Raji (cell line): Measurements from ENCODE around the gene IL15.

Experiments
- POLR2A ChIP-seq: IDR thresholded peaks from 2 replicates; pipeline ENCODE4 v1.6.1; 2011; ENCODE audit warnings: low read depth, low read length, control low read depth; ENCODE audit not compliant: insufficient read depth

Gene IL15

DNA sequence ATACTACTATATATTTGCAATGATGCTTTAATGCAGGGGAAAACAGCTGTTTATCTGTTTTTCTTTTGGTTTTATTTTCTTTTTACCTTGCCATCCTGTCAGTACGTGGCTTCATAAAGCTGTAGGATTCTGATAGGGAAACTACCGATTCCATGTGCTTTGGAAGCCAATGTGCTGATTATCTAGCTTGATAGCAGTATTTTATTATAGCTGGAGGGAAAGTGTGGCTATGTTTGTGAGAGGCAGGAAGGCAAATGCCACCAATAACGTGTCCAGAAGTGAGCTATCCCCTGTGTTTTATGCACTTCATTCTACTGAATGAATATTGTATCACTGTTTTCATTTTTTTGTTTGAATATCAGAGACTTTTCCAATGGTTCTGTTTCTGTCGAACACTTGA is 43.7 kb downstream of the IL15 start:
- TF ChIP-seq POLR2A: no peak

DNA sequence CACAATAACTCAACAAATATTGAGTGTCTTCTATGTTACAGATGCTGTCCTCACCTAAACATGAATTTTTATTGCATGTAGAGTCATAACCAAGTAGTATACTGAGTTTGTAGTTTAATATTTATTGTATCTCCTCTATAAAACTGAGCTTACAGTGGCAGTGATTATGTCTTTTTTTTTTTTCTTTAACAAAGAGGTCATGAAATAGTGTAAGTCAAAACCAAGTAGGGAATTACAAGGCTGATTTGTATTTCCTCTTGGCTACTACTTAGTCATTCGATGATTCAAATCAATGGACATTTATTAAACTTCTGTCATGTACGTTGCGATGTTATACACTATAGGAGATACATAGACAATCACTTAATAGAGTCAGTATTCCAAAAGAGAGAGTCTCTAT is 48.4 kb downstream of the IL15 start:
- no peak for TF ChIP-seq POLR2A

DNA sequence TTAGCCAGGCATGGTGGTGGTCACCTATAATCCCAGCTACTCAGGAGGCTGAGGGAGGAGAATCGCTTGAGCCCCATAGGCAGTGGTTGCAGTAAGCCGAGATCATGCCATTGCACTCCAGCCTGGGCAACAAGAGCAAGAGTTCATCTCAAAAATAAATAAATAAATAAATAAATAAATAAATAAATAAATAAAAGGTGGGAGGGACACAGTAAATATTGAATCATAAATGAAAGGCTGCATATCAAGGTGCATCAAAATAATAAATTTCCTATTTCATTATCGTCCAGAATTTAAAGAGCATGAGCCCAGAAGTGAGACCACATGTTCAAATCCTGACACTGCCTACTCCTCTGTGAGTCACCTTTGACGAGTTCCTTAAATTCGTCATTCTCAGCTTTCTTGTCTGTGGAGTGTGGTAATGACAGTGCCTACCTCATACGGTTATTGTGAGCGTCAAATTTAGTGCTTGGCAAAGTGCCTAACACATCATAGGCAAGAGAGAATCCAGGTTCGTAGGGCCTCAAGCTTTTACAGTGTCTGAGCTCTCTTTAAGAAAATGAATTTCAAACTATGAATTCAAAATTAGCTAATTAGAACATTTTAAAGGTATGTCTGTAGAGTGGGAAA is 49.9 kb downstream of the IL15 start:
- no peak for TF ChIP-seq POLR2A

DNA sequence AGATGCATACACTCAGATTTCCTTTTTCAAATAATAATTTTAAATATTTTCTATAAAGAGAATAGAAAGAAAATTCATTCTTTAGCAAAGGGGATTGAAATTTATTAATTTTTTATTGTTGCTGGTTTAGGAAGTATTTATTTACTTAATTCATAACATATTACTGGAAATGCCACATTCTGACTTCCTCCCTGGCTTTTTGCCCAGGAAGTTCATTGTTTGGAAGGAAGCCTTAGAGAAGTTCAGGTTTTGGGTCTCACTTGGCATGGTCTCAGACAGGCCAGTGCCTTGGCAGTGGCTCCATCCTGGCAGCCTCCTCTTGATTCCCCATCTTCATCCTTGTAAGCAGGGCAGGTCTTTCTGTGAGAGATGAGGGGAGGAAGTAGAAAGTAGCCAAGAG is 50.5 kb downstream of the IL15 start:
- TF ChIP-seq POLR2A: no peak

DNA sequence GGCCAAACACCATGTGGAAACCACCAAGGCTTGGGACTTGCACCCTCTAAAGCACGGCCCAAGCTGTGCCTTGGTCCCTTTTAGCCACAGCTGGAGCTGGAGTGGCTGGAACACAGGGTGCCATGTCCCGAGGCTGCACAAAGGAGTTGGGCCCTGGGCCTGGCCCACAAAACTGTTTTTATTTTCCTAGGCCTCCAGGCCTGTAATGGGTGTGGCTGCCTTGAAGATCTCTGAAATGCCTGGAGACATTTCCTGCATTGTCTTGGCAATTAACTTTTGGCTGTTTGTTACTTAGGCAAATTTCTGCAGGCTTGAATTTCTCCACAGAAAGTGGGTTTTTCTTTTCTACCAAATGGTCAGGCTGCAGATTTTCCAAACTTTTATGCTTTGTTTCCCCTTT is 55.7 kb downstream of the IL15 start:
- TF ChIP-seq POLR2A: no peak

DNA sequence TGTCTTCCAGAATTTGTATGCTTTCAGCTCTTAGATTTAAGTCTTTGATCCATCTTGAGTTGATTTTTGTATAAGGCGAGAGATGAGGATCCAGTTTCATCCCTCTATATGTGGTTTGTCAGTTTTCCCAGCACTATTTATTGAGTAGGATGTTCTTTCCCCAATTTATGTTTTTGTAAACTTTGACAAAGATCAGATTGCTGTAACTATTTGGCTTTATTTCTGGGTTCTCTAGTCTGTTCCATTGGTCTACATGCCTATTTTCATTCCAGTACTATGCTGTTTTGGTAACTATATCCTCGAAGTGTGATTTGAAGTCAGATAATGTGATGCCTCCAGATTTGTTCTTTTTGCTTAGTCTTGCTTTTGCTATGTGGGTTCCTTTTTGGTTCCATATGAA is 60.7 kb downstream of the IL15 start:
- no peak for TF ChIP-seq POLR2A

DNA sequence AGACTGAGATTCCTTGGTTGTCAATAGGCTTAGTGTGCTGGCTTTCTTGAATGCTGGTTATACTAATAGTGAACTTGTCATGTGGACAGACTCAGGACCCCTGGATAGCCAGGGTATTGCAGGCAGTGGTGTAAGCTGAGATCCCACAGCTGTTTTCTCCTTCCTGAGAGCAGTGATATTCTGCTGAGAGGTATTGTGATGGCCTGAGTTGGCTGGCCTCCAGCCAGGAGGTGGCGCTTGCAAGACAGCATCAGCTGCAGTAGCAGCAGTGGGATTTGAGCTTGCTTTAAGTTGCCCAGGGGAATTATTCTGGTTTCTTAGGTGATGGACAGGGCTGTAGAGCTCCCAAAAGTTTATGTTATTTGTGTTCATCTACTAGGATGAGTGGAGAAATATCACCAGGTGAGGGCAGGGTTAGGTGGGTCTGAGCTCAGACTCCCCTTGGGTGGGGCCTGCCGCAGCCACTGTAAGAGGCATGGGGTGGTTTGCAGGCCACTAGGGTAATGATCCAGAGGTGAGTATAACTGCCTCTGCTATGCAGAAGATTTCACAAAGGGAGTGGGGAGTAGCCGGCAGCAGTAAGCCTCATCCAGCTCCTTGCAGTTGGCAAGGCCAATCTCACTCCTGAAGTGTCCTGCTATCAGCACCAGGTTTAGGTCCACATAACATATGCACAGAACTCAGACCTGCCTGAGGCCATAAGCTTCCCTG is 66.2 kb downstream of the IL15 start:
- no peak for TF ChIP-seq POLR2A

DNA sequence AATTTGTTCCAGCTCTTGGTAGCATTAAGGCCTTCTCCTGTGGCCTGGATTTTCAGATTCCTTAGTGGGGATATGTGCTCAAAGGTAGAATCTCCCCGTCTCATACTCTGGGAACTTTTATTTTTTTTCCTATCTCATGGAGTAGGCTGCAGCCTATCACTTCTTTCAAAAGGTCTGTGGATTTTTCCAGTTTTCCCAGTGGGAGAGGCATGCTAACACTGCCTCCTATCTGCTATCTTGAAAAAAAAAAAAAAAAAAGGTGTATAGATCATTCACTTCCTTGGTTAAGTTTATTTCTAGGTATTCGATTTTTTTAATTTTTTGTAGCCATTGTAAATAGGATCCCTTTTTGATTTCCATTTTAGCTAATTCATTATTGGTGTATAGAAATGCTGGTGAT is 67.1 kb downstream of the IL15 start:
- TF ChIP-seq POLR2A: no peak

DNA sequence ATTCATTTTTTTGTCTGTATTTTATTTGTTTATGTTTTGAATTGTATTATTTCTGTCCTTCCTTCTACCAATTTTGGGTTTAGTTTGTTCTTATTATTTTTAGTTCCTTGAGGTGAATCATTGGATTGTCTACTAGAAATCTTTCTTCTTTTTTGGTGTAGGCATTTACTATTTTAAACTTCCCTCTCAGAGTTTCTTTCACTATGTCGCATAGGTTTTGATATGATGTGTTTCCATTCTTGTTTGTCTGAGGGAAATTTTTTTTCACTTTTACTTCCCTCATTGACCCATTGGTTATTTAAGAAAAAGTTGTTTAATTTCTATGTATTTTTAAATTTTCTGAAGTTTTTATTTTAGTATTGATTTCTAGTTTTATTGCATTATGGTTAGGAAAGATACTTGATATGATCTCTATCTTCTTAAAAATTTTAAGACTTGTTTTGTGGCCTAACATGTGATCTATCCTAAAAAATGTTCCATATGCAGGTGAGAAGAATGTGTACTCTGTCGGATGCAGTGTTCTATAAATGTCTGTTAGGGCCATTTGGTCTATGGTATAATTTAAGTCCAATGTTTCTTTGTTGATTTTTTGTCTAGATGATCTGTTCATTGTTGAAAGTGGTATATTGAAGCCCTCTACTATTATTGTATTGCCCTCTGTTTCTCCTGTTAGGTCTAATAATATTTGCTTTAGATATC is 68.8 kb downstream of the IL15 start:
- TF ChIP-seq POLR2A: no peak

DNA sequence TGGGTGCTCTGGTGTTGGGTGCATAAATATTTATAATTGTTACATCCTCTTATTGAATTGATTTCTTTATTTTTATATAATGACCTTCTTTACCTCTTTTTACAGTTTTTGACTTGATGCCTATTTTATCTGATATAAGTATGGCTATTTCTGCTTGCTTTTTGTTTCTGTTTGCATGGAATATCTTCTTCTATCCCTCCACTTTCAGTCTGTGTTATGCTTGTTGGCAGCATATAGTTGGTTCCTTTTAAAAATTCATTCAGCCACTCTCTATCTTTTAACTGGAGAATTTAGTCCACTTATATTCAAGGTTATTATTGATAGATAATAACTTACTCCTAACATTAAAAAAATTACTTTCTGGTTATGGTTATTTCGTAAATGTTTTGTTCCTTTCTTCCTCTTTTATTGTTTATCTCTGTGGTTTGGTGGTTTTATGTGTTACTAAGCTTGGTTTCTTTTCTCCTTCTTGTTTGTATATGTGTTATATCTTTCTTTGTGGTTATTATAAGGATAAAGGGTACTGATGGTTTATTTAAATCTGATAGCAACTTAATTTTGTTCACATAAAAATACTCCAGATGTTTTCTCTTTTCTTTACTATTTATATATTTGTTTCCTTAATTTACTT is 69.5 kb downstream of the IL15 start:
- no peak for TF ChIP-seq POLR2A

DNA sequence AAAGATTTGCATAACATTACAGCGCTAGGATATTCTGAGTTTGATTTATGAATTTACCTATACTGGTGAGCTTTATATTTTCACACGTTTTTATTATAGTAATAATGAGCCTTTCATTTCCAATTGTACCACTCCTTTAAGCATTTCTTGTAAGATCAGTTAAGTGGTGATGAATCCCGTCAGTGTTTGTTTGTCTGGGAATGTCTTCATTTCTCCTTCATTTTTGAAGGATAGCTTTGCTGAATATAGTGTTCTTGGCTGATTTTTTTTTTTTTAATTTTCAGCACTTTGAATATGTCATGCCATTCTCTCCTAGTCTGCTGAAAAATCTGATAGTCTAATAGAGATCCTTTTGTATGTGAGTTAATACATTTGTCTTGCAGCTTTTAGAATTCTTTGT is 70.1 kb downstream of the IL15 start:
- TF ChIP-seq POLR2A: no peak

DNA sequence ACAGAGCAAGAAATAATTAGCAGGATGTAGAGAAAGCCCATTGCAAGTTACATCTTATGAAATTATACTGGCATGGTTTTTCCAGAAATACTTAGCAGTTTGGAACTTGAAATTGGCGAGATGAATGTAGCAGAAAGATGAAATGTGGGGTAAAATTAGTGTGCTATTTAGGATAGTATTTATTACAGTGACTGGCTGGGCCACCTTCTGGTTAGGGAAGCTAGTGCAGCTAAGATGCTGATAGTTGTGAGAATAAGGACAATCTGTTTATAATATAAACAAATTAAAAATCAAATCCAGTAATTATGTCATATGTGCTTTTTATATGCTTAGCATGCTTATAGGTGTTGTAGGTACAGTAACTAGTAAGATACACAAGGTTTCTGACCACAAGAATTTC is 74.8 kb downstream of the IL15 start:
- no peak for TF ChIP-seq POLR2A

DNA sequence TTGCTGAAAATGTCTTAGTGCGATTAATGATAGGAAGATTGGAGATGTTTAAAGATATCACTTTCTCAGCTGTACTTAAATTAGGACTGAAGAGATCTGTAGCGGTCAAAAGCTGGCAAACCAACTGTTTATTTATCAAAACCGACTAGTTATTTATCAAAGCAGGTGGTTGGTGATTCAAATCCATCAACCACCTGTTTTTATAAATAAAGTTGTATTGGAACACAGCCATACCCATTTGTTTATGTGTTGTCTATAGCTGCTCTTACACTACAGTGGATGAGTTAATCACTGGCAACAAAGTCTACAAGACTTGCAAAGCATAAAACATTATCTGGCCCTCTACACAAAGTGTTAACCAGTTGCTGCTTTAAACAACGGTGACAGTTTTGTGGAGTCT is 76.8 kb downstream of the IL15 start:
- no peak for TF ChIP-seq POLR2A

DNA sequence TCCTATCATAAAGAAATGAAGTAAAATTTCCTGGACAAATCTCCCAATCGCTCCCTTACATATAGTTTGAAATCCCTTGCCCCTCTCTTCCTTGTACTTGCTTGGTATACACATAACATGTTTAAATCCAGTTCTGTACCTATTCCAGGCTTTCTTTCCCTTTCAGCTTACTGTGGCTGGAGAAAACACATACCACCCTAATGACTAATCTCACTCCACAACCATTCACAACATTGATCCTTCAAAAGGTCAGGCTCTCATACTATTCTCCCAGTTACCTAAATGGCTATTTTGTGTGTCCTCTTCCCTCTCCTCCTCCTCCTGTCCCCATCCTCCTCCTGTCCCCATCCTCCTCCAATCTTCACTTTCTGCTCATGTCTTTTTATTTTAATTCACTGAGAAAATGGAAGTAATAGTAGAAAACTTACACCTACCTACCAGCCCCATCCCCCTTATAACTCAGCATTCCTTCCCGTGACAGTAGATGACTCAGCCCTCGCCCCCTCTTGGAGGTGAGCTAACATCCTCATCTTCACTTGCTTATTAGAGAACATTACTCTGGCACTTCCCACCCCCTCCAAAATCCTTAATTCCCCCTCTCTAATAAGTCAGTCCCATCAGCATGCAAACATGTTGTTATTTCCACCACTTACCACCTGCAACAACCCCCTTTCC is 77.5 kb downstream of the IL15 start:
- no peak for TF ChIP-seq POLR2A

DNA sequence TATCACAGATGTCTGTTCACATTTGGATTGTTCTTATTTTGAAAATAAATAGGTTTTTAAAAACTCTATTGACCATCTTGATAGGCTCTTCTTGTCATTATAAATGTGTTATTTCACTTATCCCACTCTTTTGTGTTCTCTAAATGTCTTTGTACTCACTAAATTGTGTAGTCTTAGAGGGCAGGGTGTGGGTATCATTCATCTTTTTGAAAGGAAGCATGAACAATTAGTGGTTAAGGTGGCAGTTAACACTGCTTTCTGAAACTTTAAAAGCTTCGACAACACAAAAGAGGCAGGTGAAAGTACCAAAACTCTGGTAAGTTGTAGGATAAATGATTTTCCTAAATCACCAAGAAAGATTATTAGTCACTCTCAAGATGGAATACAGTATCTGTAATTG is 83.2 kb downstream of the IL15 start:
- no peak for TF ChIP-seq POLR2A

DNA sequence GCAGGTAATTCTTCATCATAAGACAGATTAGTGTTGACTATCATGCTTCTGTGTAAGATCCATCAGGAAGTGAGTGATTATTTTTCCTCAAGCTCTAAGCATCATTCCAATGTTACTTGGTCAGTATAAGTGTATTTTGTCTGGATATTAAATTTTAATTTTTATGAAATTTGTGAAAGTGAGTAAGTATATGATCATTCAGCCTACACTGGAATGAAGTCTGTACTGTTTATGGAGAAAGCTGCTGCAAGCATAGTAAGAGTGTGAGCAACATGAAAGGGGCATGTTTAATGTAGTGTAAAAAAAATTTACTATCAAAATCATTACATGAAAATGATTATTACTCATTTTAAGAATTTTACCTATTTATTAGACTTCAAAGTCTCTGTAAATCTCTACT is 84.8 kb downstream of the IL15 start:
- TF ChIP-seq POLR2A: no peak

DNA sequence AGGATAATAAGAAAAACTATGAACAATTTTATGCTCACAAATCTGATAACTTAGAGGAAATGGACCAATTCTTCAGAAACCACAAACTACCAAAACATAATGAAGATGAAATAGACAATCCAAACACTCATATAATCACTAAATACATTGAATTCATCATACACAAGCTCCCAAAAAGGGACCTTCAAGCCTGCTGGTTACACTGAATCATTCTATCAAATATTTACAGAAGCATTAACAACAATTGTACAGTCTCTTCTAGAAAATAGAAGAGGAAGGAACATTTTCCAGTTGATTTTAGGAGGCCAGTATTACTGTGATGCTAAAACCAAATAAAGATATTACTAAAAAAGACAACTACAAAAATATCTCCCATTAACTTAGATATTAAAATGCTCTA is 88.3 kb downstream of the IL15 start:
- TF ChIP-seq POLR2A: no peak
